H1 (cell line): Measurements from ENCODE around the gene ZNF69. TPM values are rescaled to one million over a fixed set of nuclear protein-coding genes. Genes with fewer than 3 reads are reported as not detected.

ENCODE experiments used
- ASH2L ChIP-seq: fragments of 200-600, 300-600 bp; sonication (generic); IDR thresholded peaks from one replicate; pipeline ENCODE4 v1.7.1; 2017; ENCODE audit warnings: low read length
- GABPA ChIP-seq: IDR thresholded peaks from 2 replicates; pipeline ENCODE4 v1.6.1; 2011; ENCODE audit warnings: mild to moderate bottlenecking, low read length, moderate library complexity, borderline replicate concordance; ENCODE audit not compliant: insufficient read depth
- RBBP5 ChIP-seq: IDR thresholded peaks from 2 replicates; pipeline ENCODE4 v1.7.1; 2012; ENCODE audit warnings: low read depth, mild to moderate bottlenecking, inconsistent platforms, low read length, moderate library complexity, borderline replicate concordance
- RFX5 ChIP-seq: IDR thresholded peaks from 2 replicates; pipeline ENCODE4 v1.6.1; 2011; ENCODE audit warnings: low read depth, low read length, improper control_type of control experiment, borderline replicate concordance
- SAP30 ChIP-seq: fragments of 300-600 bp; sonication (generic); IDR thresholded peaks from 2 replicates; pipeline ENCODE4 v1.7.1; 2012; ENCODE audit warnings: low read length, moderate library complexity, mild to moderate bottlenecking, inconsistent platforms; ENCODE audit not compliant: insufficient read depth, insufficient replicate concordance
- SP4 ChIP-seq: IDR thresholded peaks from 2 replicates; pipeline ENCODE4 v1.6.1; 2012; ENCODE audit warnings: low read length, inconsistent platforms
- polyA plus RNA-seq, 7 experiments: library from polyadenylated mRNA; depleted of rRNA in 3 of 7; stranded (reverse) in 5 of 7; unstranded in 2 of 7; fragments of >200 nt in 5 of 7; fragments of 200-250 nt in 2 of 7; gene quantifications; 1 replicate in 5 of 7; 2 replicates in 1 of 7; 4 replicates in 1 of 7; pipeline versions ENCODE4 v1.2.1 to v1.2.3, GENCODE V29; 2011 to 2013; ENCODE audit warnings: missing spikeins in 2 of 7, mixed read lengths in 2 of 7
- total RNA-seq: library from RNA; stranded (reverse); fragmentation: NEBNext Ultra II Directional; extraction: Animal tissue kit (Norgen Biotek cat#: 25700); gene quantifications from 2 replicates; pipeline ENCODE4 v1.2.1, GENCODE V29; 2021

ZNF69 gene
- total and polyA plus RNA-seq, 2 of the 8 experiments (the other 6 are each of a cell fraction or from before 2014, with no cell fraction given) = 5.6 to 22.8 TPM

DNA sequence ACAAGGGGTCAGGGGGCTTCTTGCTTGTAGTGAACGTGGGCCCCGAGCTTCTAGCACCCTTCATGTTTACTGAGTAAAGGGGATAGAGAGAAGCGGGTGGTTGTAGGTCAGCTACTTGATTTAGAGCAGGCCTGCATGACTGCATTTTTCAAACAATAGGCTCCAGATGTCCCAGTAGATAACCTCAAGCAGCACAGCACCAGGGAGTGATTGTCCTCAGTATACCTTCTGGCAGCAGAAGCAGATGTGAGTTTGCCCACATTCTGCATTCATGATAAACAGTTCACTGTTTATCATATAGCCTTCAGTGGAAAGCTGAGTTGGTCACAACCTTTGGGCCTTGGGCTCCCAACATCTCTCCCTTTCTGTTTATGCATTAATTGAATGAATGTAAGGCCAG lies 34.2 kb upstream of the ZNF69 start (continued):
- TF ChIP-seq SAP30 (no peak), ASH2L (no peak), RFX5 (no peak), RBBP5 (no peak), GABPA (no peak), SP4 (no peak)
